ENCODE measurements around the gene NDC1.
"Not testable (repeated sequence)": the region's sequence is repeated elsewhere in the genome, so short reads cannot be mapped to it uniquely, and the experiment has no call there.

The NDC1 gene

DNA sequence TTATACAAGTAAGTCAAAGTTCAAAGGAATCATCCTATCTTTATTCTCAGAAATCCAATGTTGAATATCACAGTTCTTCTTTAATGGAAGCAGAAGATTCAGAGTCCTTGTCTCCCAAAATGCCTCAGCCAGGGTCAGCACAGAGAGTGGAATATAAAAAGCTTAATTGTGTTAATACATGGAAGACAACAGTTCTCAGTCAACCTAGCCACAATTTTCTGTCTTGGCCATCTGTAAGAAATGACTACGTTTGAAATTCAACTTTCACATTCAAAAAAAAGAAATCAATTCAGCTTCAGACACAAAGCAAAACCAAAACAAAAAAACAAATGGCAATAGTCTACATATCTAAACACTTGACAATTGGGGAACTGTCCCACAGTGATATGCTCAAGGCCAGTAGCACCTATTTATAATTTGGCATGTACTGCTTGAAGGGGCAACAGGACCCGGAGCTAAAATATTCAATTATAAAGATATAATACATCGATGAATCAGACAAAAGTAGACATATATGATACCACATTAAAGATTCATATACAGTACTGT is 71.8 kb downstream of the NDC1 start:
- DNase-seq (no peak), ATAC-seq (no peak)

DNA sequence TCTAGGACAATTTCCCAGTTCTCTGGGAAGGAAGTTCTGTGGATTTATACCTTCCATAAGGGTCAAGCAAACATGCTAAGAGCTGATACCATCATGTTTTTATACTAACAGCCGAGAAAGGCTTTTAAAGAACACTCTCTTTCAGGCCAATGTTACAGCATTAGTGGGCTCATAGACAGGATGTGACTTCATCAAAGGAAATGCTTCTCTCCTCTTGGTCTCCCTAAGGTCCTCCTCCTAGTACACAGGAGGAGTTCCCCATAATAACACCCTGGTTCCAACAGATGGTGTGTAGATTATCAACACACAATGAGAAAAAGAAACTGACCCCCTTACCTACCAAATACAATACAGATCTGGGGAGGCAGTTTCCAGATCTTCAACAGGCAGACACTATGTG is 72.4 kb downstream of the NDC1 start:
- DNase-seq: no peak
- no peak for ATAC-seq

DNA sequence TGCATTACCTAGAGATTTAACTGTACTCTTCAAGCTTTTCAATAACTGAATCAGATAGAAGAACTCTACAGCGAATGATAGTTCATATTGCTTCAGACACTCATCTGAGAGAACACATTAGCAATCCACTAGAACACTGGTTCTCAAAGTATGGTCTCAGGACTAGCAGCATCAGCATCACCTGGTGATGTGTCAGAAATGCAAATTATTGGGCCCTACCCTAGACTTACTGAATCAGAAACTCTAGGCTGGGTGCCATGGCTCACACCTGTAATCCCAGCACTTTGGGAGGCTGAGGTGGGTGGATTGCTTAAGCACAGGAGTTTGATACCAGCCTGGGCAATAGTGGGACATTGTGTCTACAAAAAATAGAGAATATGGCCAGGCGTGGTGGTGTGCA is 74.2 kb downstream of the NDC1 start:
- DNase-seq (no peak), ATAC-seq (no peak)

DNA sequence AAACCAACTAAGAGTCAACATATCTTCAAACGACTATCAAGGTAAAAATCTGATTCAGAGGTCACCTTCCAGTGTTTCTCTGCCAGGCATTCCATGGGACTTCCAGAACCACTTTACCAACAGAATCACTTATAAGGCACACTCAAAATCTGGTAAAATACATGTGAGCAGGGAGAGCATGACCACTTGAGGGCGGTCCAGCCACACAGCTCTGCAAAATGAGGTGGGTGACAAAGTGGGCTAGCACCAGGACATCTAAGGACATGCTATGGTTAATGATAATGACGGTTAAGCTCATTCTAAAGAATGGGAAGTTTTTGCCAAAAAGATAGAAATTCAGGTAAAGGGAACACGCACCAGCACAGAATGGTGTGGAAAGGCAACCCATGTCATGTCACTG is 74.6 kb downstream of the NDC1 start:
- DNase-seq: no peak
- no peak for ATAC-seq

DNA sequence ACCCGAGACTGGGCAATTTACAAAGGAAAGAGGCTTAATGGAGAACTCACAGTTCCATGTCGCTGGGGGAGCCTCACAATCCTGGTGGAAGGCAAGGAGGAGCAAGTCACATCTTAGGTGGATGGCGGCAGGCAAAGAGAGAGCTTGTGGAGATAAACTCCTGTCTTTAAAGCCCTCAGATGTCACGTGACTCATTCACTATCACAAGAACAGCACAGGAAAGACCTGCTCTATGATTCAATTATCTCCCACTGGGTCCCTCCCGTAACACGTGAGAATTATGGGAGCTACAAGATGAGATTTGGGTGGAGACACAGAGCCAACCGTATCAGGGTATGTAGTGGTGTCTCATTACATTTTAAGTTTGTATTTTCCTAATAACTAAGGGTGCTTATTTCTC is 77.6 kb downstream of the NDC1 start:
- not testable (repeated sequence) for ATAC-seq, DNase-seq

DNA sequence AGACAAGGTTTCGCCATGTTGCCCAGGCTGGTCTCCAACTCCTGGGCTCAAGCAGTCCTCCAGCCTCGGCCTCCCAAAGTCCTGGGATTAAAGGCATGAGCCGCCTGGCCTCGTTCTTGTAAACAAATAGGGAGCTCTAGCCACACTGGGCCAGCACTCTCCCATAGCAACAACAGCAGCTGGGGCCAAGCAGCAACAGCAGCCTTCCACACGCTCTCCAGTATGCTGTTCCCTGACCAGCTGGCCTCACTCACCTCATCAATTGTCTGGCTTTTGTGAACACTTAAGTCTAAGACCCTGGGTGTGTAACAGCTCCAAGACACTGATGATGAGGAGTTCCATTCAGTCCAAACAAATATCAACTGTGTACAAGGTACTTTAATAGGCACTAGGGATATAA is 82.2 kb downstream of the NDC1 start:
- DNase-seq: no peak
- no peak for ATAC-seq

DNA sequence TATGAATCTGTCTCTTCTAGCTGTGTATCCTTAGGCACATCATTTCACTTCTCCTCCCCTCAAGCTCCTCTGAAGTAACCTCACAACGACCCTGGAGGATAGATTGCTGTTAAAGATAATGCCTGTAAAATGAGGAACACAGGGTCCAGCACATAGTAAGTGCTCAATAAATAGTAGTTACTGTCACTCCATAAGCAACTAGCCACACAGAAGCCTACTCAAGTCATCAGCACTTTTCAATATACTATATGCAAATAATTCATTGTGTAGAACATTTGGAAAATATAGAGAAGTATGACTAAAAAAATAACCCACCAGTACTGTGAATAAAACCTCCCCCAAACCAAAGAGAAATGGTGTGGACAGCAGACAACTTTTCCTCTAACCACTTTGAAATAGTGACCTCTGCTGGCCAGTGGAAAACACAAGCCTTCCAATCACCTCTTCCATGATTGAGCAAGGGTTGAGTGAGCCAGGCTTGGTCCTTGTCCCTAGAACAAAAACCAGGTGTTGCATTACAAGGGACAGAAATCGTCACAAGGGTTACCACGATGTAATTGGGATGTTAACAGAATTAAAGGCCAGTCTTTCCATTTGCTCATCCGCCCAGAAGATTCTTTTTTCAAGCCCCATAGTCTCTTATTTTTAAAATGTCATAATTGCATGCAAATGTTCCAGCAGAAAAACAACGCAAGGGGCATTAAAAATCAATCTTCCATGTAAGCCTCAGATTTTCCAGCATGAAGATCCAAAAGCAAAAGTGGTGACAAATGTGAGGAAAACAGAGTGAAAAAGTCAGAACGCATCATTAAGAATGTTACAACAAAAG is 83.4 kb downstream of the NDC1 start:
- no peak for ATAC-seq
- peak; percentile 35 for DNase-seq

DNA sequence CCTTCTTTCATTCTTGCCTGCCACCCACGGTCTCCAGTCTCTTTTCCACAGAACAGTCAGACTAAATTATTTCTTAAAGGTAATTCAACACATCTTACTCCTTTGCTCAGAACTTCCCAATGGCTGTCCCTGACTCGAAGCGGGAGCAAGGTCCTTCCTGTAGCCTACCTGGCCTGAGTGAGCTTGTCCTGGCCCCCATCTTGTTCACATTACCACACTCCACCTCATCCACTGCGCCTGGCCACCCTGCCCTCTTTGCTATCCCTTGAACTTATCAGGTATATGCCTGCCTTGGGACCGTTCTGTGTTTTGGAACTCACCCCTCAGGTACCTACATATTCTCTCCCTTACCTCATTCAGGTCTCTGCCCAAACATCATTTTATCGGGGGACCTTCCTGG is 85.8 kb downstream of the NDC1 start:
- no peak for DNase-seq
- ATAC-seq: no peak

DNA sequence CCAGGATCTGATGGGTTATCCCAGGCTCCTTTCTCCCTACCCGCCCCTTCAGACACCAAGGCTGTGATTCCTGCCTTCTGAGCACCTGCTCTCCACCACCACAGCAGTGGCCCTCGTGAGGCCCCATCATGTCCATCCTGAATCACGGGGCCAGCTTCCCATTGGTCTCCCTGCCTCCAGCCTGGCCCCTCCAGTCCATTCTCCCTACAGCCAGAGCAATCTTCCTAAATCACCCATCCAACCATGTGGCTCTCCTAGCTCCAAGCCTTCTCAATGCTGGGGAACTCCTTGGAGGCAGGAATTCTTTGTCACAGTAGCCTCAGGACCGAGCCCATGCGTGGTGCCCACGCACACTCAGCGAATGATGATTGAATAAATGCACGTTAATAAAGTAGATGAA is 90.3 kb downstream of the NDC1 start:
- no peak for ATAC-seq
- DNase-seq: no peak

DNA sequence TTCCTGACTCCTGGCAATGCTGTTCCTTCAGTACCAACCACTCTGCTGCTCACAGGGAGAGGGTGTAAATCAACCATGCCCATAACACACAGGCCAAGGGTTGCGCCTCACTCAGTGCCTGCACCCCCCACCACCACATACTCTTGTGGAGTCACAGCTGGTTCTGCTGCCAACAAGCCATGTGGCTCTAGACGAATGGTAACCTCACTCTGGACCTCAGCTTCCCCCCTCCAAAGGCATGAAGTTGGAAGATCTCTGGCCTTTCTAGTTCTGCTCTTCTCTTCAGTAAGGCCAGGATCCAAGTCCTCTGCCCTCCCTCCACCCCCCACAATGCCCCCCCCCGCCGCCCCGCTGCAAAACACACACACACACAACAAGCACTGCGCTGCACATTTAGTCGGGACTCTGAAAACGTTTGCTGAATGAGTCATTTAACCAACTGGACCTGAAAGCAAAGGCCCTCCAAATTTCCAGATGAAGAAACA is 97.4 kb downstream of the NDC1 start:
- DNase-seq (no peak), ATAC-seq (no peak)

DNA sequence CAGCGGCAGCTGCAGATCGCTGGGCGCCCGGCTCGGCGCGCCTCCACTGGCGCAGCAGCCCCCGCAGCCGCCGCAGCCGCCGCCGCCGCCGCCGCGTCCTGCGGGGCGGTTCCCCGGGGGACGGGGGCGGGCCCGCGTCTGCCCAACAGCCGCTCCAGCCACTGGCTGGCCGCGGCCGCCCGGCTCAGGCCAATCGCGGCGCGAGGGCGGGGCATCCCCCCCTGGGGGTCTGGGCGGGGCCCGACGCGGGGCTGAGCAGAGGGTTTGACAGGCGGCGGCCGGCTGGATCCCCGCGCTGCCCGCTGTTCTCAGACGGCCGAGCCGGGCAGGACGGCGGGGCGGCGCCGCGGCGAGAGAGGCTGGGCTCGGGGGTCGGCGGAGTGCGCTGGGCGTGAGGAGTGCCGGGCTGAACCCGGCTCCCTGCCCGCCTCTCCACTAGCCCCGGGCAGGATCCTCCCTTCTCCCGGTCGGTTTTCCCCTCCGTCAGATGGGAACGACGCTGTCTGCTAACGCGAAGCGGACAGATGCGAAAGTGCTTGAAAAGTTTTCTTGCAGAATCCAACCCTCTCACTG is 98.9 kb downstream of the NDC1 start, which contains the start of gene GLIS1:
Gene GLIS1, minus strand, starts transcription at position 56 of the 573 bp plus-strand sequence. CDS start 1,100 bp downstream, outside the sequence.
- DNase-seq (peak; percentile 76), ATAC-seq (peak; percentile 91)

DNA sequence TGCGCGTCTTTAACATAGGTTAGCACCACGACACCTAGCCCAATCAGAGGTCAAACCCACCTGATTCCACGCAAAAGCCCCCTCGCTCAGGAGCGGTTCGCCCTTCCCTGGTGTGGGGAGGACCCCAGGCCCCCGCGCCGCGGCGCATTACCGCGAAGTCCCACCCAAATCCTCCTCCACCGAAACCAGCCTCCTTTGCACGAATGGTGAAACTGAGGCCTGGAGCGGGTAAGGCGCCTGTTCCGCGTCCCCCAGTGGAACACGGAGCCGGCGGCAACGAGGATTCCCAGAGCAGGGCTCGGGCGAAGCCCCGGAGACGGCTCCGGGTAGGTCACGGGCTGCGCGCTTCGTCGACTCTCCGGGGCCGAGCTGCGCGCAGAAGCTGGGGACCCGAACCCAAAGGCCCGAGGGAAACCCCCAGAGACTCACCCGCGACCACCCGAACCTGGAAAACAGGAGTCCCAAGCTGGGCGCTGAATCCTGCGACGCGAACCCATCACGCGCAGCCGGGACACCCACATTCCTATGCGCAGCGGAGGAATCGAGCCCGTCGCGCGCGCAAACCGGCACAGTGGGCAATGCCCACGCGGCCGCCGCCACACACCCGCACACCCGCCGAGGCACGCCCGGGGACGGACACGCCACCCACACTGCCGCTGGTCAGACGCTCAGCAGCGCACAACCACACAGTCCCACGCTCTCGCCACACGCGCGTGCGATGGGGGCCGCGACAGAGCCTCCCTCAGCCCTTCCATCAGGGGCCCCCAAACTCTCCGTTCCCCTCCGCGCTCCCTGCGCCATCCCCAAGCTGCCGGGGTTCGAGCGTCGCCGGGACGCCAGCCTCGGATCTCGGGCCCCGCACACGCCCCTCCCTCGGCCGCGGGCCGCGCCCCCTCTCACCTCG is 99.6 kb downstream of the NDC1 start:
- DNase-seq (no peak), ATAC-seq (no peak)

DNA sequence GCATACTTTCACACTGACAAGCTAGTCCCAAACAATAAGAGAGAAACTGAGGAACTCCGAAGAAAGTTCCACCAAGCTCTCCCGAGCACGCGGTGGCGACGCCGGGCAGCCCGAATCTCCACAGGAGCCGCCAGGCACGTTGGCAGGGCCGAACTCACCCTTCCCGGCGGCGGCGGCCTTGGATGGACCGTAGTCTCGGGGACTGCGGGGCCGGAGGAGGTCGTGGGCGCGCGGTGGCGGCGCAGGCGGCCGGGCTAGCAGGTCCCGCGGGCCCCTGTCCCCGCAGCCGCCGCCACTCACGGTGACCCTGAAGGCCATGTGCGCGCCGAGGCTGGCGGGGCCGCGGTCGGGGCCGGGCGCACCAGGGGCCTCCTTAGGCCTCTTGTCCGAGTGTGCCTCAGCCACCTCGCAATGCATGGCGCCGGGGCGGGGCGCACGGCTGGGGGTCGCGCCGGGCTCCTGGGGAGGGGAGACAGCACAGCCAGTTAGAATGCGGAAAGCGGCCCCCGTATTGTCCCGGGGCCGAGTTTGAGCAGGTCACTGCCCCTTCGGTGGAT is 100.4 kb downstream of the NDC1 start:
- DNase-seq: no peak
- no peak for ATAC-seq

DNA sequence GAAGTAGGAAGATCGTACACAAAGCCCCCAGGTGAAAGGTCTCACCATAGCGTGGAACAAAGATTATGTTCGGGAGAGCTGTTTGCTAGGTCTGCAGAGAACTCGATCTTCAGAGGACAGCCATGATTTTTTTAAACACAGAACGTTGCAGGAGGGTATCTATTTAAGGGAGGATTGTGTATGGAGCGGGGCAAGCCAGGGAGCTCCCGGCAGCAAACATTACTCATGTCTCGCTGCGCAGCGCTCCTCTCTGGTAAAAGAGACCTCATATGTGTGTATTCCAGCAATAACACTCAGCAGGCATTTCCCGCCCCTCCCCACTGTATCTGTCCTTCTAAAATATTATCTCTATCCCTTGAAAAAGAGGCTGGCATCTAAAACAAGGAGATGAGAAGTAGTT is 101.8 kb downstream of the NDC1 start:
- no peak for DNase-seq
- no peak for ATAC-seq

DNA sequence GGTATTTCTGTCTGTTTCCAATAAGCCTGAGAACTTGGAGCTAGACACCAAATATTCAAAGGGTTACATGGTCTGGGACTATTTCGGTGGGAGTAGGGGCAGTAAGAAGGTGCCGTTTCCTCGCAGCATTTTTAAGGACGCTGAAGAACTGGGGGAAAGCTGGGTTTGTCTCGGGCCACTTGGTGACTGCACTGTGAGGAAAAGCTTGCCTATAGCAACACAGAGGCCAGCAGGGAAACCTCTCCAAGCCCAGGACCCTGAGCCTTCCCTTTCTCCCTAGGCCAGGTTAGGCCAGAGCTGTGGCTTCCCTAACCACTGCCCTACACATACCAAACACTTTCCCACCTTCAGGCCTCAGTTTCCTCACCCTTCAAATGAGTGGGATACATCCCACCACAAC is 102.4 kb downstream of the NDC1 start:
- DNase-seq (no peak), ATAC-seq (no peak)

DNA sequence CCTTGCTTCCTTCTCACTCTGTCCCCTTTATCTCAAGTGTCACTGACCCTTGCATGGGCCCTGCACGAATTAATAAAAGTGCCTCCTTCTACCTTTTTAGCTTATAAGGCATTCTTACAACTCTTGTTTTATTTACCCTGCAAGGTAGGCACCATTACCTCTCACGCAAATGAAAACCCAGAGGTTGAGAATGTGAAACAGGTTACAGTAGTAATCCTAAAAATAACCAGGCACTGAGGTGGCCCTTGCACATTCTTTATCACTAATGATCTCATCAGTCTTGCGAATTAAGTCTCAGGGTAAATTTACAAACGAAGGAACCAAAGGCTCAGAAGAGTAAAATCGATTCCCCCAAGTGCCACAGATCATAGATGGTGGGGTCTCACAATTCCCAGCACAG is 102.8 kb downstream of the NDC1 start:
- ATAC-seq: no peak
- no peak for DNase-seq

DNA sequence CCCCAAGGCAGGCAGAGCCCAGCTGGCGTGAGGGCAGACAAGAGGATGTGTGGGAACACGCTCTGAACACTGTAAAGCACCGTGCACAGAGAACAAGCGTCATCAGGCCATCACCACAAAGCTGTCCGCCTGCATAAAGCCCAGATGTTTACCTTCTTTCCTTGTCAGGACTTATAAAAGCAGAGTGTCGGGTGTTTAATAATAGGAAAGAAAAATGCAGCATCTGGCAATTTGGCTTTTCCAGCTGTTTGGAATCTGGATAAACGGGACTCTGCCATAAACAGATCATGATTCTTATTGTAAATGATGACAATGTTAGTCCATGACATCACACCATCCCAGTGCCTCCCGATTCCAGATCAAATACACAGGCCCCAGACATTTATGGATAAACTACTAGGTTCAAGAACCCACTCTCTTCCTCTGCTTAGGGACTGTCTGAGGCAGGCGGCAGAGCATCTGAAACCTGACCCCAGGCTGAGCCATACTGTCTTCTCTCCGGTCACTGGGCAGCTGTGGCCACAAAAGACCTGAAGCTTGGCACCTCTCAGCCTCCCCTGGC is 103.4 kb downstream of the NDC1 start:
- DNase-seq: no peak
- ATAC-seq: no peak

DNA sequence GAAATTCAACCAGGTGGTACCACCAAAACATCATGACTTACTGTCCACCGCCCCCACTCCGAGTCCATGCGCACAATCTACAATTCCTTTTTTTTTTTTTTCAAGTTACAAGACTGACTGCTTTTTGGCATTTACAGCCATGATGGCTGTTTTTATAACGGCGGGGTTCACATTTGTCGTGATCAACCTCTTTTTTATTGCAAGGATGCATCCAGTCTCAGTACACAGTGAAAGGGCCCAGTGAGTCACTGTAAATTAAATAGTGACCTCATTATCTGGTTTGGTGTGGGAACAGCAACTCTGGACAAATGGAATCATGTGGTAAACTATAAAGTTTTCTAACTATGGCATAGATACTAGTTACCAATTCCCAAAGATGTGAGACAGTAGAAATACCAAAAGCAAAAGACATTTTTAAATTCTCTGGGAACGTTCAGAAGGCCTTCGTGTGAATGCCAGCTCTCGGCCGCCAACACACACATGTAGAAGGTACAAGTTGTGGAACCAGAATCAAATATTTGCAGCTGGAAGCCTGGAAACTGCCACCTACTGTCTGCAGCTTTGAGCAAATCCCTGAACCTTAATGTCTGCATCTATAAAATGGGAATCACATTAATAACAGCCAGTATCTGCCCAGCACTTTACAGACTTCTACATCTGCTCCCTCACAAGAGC is 104.0 kb downstream of the NDC1 start:
- DNase-seq: no peak
- no peak for ATAC-seq

DNA sequence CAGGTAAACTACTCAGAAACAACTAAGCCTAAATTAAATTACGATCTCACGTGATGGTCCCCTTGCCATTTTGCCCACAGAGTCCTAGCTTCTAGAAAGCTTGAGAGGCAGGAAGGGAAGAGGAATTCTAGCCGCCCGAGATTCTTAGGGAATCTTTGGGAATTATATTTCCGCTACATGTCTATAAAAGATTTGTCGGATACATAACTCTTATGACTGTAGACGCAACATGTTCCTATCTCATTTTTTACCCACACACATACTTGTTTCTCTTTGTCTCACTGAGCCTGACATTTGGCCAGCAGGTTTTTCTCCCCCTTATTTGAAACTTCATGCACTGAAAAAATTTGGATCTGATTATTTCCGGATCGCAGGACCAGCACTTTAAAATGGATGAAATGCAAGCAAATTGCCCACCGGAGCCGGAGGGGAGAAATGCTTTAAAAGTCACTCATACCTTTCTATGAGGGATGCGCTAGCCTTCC is 104.6 kb downstream of the NDC1 start:
- ATAC-seq (no peak), DNase-seq (no peak)

DNA sequence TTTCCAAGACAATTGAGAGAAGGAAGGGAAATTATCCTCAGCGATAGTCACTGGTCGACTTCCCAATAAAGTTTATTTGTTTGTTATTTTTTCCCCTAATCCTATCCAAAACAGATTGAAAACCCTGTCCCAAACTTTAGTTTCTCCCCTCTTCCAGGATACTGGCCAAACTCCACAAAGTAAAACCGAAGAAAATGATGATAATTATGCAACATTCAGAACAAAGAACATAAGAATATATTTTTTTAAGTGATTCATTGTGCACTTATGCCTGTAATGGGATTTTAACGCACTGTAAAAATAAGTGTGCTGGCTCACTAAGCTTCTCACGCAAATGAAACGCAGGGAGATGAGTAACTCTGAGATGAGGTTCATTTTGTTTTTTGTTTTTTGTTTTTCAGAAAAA is 105.2 kb downstream of the NDC1 start:
- no peak for ATAC-seq
- DNase-seq: no peak

DNA sequence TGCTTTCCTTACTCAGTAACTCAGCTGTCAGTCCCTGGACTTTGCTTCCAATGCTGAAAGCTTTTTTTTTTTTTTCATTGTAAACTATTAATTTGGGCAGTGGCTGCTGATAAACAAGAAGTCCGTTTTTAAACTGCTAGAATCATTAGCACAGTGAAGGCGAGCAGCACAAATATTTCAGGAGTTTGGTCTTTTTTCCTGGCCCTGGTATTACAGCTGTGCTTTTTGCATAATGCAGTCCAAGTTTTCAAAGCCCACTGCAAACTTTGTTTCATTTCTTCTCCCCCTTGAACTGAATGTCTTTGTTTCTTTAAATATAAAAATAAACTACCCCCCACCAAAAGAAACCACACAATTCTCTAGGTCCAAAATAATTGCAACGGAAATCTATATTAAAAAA is 105.7 kb downstream of the NDC1 start:
- DNase-seq: no peak
- no peak for ATAC-seq

Data from stimulated activated naive CD8-positive, alpha-beta T cell treated with anti-CD3 and anti-CD28 coated beads, Interleukin-15, Interleukin-2, amounts not matched to agents 100 U/mL and 50 U/mL, for 24 hours (primary cell).